Measurements from ENCODE around the gene ZNF407. TPM values are rescaled to one million over a fixed set of nuclear protein-coding genes. Genes with fewer than 3 reads are reported as not detected.

ZNF407 gene
- total RNA-seq, 1 experiment from 2014 or later: 7.6 TPM

GRCh38 chr18:74644713-74645112 lies 47.0 kb downstream of the ZNF407 start:
- ChIA-PET POLR2A (no interaction called here), CTCF (no interaction called here), RAD21 (ENCODE audit: low non-redundant PET in 1 of 2, low total read pairs in 2 of 2, uncharacterized antibody in 2 of 2, unreplicated experiment in 2 of 2) (no interaction called here)
- H3K27me3 ChIP-seq (ENCODE audit: insufficient read depth, low read length): no peaks in the 10 kb centered on the region
- TF ChIP-seq FOSL1 (IDR thresholded peaks at IDR 0.05; ENCODE audit: low read depth) (no peak), CEBPB (IDR thresholded peaks at IDR 0.05; ENCODE audit: low read depth) (no peak), ZNF274 (IDR thresholded peaks at IDR 0.05; ENCODE audit: low read depth, low read length) (no peak), TCF7L2 (IDR thresholded peaks at IDR 0.05; ENCODE audit: borderline replicate concordance, extremely low read depth, insufficient read depth, insufficient read length) (no peak), EZH2 (IDR thresholded peaks at IDR 0.05) (no peak), POLR2AphosphoS5 (IDR thresholded peaks at IDR 0.05; ENCODE audit: low read depth, low read length) (no peak), SIN3A (IDR thresholded peaks at IDR 0.05; ENCODE audit: low read depth) (no peak), RAD21 (IDR thresholded peaks at IDR 0.05; ENCODE audit: low read depth) (no peak), ELF1 (IDR thresholded peaks at IDR 0.05; ENCODE audit: borderline replicate concordance, low read depth) (no peak), POLR2A (IDR thresholded peaks at IDR 0.05; ENCODE audit: borderline replicate concordance, extremely low read depth, insufficient read depth, insufficient read length) (no peak)
- TF ChIP-seq, protein P1, sequence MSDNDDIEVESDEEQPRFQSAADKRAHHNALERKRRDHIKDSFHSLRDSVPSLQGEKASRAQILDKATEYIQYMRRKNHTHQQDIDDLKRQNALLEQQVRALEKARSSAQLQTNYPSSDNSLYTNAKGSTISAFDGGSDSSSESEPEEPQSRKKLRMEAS (IDR thresholded peaks at IDR 0.05): no peak
- TF ChIP-seq, protein P2, sequence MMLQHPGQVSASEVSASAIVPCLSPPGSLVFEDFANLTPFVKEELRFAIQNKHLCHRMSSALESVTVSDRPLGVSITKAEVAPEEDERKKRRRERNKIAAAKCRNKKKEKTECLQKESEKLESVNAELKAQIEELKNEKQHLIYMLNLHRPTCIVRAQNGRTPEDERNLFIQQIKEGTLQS (IDR thresholded peaks at IDR 0.05): no peak
- TF ChIP-seq, protein P3, sequence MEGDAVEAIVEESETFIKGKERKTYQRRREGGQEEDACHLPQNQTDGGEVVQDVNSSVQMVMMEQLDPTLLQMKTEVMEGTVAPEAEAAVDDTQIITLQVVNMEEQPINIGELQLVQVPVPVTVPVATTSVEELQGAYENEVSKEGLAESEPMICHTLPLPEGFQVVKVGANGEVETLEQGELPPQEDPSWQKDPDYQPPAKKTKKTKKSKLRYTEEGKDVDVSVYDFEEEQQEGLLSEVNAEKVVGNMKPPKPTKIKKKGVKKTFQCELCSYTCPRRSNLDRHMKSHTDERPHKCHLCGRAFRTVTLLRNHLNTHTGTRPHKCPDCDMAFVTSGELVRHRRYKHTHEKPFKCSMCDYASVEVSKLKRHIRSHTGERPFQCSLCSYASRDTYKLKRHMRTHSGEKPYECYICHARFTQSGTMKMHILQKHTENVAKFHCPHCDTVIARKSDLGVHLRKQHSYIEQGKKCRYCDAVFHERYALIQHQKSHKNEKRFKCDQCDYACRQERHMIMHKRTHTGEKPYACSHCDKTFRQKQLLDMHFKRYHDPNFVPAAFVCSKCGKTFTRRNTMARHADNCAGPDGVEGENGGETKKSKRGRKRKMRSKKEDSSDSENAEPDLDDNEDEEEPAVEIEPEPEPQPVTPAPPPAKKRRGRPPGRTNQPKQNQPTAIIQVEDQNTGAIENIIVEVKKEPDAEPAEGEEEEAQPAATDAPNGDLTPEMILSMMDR (IDR thresholded peaks at IDR 0.05 in 2 of 3, conservative IDR thresholded peaks at IDR 0.05 in 1 of 3; ENCODE audit: borderline replicate concordance in 1 of 3, insufficient read depth in 1 of 3, low read depth in 2 of 3, low read length in 2 of 3): no peak
- H3K4me2 ChIP-seq (ENCODE audit: low read length): no peak overlapping the region
- no peak overlapping the region for H2AFZ ChIP-seq (ENCODE audit: low read depth, low read length, poor library complexity, severe bottlenecking)
- H3K9me3 ChIP-seq (ENCODE audit: control insufficient read depth in 1 of 2, insufficient read depth in 1 of 2, low read depth in 1 of 2, low read length in 2 of 2): no peaks in the 10 kb centered on the region
- H3K4me3 ChIP-seq (replicated peaks in 1 of 2; ENCODE audit: low read depth in 1 of 2, low read length in 2 of 2): no peak overlapping the region
- intact Hi-C loops (cut with micrococcal nuclease): no loop called here
- H3K36me3 ChIP-seq (ENCODE audit: control insufficient read depth in 1 of 2, insufficient read depth in 2 of 2, low read length in 2 of 2): no peaks in the 10 kb centered on the region
- H3K9me2 ChIP-seq (ENCODE audit: insufficient read depth): no peaks in the 10 kb centered on the region
- H4K20me1 ChIP-seq (ENCODE audit: insufficient read depth): no peaks in the 10 kb centered on the region
- no peak for ATAC-seq
- BruUV-seq (replicated peaks): no TSS peak
- H3K9ac ChIP-seq (ENCODE audit: low read length): no peak overlapping the region
- H3K79me2 ChIP-seq (ENCODE audit: insufficient read depth, low read length): no peaks in the 10 kb centered on the region
- DNase-seq (ENCODE audit: low read depth, low spot score): no peak
- H3K4me1 ChIP-seq (ENCODE audit: control insufficient read depth in 1 of 2, insufficient read depth in 2 of 2, low read length in 2 of 2): no peaks in the 10 kb centered on the region
- no peak overlapping the region for H3K27ac ChIP-seq (ENCODE audit: low read depth, low read length)
